T-helper 1 cell (primary cell): ENCODE measurements around the gene MAPKBP1.

ENCODE experiments used
- DNase-seq, 5 donors: peaks; one replicate each; pipeline ENCODE4 v3.0.0-alpha.2; 2012 to 2020

Gene MAPKBP1

DNA sequence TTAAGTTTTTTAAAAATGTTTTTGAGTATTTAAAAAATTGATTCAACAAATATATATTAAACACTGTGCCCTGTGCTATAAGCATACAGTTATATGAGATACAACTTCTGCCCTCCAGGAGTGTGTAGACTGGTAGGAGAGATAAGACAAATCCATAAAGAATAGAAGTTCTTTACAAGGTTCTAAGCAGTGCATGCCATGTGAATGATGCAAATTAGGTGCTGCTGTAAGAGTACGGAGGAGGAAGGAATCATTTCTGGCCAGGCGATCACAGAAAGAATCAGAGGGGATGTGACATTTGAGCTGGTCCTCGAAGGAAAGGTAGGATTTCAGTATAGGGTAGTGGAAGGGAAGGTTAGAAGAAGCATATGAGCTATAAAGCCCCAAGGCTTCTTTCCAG is 14.0 kb downstream of the MAPKBP1 start:
- no peak for DNase-seq

DNA sequence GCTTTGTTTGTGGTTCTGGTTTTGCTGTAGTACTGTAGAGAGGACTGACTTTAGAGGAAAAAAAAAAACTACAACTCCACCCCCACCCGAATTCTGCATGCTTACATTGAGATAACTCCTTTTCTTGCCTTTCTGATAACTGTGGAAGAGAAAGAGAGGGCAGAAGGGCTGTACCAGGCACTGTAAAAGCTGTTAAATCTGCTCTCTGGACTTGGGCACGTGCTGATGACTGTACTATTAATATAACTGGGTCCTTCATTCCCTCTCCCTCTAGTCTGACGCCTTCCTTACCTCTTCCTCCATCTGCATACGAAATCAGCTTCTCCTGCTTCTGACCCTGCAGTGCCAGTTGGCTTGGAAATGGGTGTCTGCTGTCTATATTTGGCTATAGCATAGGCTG is 15.0 kb downstream of the MAPKBP1 start:
- no peak for DNase-seq

DNA sequence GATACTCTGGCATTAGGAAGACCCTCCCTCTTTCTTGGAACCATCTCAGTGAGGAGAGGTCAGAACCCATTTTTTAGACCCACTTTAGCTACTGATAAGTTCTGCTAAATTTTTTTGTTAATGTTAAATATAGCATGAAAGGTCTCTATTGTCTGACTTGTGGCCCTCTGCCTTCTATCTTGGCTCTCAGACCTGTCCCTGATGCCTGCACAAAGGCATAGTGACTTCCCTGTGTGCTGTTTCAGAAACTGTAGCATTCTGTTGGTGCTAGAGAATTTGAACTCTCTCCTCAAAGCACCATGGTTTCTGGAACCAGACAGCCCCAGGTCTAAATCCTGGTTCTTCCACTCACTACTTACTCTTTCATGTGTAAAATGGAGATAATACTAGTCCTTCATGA is 15.4 kb downstream of the MAPKBP1 start:
- no peak for DNase-seq

DNA sequence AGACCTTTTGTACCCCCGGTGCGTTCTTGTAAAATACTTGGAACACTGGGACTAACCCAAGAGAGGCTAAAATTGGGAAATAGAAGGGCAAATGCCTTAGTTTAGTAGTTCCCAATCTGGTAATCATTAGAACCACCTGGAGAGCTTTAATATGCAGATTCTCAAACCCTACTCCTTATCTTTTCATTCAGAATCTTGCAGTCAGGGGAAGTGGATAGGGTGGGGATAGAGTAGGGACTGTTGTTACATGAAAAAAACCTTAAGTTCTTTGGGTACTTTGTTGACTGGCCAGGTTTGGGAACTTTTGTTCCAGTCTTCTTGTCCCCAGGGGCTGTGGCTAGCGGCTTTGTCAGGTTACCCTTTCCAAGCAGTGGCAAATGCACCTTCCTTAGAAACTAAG is 15.9 kb downstream of the MAPKBP1 start:
- no peak for DNase-seq

DNA sequence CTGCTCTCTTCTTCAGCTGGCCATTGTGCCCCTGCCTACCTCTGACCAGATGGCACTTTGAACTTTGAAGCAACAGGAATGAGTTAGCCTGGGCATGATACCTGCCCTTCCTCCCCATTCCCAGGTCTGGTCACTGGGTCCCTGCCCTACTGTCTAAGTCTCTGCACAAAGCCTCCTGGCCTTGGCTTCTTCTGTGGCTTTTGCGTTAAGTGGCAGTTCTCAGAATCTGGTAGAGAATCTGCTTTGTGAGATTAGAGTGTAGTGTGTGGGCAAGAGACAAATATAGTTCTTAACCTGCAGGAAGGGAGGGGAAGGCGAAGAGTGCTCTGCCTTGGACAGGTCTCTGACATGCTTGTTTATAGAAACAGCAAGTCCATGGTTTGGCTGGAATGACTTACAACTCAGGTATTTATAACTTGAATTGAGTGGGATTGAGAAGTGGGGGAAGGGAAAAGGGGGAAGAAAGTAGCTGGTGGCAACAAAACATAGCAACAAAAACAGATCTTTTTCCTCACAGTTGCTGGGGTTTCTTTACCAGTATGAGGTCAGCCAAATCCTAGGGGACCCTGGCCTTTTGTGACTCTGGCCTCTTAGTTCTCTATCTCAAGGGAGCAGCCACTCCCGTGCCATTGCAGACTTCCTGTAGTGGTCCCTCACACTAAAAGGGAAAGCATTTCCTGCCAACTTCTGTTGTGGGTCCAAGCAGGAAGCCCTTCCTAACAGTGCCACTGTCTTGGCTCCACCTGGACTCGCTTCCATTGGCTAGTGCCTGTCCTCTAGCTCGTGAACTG is 16.7 kb downstream of the MAPKBP1 start:
- DNase-seq = peak in 1 of 5 donors; percentile 19

DNA sequence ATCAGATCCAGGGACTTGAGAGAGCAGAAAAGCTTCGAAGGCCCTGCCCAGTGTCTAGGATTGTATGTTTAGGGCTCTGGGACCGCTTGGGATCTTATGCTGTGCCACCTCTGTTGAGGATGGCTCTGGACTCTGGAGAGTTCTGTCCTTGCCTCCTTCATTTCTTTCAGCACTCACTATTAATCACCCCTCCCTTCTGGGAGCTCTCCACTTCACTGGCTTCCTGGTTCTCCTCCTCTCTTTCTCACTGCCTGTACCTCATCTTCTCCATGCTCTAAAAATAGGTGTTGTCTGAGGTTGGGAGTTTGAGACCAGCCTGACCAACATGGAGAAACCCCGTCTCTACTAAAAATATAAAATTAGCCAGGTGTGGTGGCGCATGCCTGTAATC is 17.3 kb downstream of the MAPKBP1 start:
- DNase-seq = no peak

DNA sequence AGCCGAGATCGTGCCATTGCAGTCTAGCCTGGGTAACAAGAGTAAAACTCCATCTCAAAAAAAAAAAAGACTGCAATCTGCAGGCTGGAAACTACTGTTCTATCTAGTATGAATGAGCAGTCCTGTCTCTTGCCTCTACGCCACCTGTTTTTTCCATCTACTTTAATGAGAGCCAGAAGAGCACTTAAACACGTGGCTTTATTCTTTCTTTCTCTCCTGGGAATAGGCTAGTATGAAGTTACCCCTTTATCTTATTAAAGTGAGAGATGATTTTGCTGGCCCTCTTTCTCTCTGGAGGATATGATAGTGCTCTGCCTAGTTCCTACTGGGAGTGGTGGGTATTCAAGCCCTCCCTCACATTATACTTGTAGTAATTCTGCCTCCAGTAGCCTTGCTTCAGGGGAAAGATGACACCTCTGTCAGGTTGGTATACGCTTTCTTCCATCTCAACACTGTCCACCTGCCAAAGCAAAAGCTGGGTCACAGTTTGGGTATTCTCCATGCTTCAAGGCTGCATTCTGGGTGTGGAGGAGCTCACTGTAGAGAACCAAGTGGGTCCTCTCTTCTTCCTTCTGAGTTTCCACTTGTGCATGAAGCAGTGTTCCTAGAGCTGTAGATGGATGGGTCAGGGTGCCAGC is 17.8 kb downstream of the MAPKBP1 start:
- DNase-seq = no peak

DNA sequence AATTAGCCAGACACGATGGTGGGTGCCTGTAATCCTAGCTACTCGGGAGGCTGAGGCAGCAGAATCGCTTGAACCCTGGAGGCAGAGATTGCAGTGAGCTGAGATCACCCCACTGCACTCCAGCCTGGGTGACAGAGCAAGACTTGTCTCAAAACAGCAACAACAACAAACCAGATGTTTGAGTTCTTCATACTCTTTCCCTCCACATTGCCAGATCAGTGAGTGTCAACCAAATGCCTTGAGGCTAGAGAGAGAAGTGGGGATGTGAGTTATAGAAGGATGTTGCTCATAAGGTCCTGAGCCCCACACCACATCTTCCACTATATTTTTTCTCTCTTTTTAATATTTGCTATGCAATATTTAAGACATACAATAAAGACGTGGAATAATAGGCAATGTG is 19.8 kb downstream of the MAPKBP1 start:
- DNase-seq = no peak

DNA sequence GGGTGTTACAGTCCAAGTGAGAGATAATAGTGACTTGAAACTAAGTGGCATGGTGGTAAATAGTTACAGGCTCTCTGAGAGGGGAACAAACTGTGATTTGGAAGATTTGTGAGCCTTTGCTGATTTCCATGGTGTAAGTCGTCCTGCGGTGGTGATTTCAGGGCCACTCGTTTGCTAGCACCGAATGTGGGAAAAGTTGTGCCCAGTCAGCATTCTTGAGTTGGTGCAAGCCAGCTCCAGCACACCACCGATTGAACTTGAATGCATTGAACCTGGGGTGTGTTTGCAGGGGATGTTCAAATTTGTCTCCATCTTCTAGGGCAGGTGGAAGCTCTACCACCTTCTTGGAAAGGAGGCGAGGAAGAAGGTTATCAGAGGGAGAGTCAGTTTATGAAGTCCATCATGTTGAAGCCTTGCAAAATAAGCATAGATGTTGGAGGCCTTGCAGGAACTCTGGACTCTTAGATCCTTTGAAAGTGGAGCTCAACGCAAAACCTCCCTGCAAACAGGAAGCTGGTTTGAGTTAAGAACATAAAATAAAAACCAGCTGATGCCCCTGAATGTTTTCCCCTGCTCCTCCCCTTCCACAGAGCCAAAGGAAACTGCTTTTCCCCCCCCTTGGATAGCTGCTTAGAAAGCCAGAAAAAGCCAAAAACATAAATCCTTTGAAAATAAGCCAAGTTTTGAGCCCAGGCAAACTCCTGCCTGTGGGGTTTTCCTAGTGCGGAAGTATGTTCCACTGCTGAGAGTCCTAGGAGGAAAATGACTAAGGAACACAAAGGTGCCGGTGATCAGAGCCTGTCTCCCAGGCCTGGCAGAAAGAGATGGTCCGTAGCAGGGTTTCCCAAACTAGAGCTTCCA is 21.9 kb downstream of the MAPKBP1 start:
- no peak for DNase-seq

DNA sequence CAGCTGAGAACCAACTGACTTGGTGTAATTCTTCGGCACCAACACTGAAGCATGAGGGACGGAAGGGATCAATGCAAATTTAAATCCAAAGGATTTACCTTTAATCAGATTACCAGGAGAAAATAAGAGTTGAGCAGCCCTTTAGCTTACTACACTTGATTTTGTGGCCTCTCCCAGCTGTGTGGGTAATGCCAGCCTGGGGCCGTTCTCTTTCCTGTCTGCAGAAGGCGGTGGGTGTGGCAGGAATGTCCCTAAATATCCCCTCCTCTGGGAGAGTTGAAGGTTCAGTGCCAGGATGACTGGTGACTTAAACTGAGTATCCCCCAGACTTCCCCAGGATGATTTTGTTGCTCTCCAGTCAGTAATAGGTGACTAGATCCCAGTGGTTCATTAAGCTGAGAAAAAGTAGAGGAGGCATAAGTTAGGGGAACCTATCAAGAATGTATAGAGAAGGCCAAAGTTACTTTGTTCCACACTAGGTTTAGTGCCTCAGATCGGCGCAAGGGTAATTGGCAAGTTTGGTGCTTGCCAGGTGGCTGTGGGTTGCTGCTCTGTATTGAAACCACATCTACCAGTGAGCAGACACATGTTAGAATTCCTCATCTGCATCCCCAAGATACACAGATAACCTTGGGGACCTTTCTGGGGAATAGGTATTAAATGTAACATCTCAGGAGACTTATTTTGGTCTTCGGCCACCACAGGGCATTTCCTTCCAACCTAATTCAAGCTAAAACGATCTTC is 23.1 kb downstream of the MAPKBP1 start:
- no peak for DNase-seq

DNA sequence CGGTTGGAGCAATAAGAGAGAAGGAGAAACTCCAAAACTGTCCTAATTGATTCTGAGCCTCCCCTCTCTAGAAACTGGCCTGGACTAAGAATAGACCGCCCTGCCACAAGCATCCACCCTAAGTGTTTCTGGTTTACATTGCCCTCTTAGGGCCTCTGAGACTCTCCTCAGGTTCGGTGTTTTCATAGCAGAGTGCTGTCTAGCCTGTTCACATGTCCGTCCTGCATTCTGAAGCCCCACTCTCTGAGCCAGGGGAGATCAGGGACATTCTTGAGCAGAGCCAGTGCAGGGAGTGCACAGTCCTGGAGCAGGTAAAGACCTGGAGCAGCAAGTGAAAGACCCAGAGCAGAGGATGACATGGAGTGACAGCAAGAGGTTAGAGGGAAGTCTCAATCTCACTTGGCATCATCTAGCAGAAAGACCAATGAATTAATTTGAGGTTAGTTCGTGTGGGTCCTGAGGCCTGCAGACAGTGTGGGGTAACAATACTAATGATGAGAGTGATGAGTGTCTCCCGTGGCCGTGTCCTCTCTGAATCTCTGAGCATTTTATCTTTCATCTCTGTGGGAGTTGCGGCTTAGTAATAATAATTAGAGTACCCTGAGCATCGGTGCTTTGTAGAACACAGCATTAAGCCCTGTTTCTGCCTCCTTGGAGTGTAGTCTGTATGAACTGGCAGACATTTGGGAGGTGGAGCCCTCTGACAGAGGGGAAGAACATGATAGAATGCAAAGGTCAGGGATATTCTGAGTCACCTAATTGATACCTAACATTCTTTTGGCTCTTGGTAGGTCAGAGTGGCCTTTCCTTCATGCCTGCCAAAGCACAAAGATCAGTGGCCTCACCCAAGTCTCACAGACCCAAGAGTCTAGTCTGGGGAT is 24.6 kb downstream of the MAPKBP1 start:
- DNase-seq = no peak

DNA sequence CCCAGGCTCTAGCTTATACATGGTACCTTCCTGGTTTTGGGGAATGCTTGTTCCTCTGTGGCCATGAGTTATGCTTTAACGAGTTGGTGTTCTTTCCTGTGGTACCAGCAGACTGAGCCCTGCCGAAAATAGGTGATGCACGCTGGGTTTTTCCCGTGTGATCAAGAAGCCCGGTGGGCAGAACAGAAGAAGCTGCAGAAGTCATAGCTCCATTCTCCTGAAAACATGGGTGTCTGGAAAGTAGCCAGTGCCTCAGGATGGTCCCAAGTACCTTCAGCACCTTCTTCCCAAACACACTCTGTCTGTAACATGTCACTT is 25.2 kb downstream of the MAPKBP1 start:
- DNase-seq = no peak

DNA sequence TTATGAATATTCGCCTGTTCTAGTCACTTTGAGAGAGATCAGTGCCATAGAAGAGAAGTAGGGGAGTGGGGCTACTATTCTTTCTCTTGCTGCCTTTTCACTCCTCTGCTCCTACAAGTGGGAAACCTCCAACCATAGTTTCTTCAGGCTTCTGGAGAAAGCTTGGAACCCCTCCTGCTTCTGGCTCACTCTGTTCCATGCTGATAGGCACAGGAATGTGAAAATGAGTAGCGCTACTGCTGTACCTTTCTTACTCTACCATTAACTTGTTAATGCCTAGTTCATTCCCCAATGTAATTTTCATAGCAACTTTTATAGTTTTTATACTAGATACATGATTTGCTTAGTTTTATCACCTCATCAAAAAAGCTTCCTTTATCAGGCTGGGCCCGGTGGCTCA is 26.9 kb downstream of the MAPKBP1 start:
- no peak for DNase-seq

DNA sequence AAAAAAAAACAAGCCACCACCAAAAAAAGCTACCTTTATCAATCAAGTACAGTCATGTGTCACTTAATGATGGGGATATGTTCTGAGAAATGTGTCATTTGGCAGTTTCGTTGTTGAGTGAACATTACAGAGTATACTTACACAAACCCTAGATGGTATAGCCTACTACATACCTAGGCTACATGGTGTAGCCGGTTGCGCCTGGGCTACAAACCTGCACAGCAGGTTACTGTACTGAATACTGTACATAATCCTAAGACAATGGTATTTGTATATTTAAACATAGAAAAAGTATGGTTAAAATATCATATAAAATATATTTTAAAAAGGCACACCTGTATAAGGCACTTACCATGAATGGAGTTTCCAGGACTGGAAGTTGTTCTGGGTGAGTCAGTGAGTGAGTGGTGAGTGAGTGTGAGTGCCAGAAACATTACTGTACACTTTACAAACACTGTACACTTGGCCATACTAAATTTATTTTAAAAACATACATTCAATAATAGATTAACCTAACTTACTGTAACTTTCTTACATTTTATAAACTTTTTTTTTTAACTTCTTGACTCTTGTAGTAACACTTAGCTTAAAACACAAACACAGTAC is 27.7 kb downstream of the MAPKBP1 start:
- no peak for DNase-seq

DNA sequence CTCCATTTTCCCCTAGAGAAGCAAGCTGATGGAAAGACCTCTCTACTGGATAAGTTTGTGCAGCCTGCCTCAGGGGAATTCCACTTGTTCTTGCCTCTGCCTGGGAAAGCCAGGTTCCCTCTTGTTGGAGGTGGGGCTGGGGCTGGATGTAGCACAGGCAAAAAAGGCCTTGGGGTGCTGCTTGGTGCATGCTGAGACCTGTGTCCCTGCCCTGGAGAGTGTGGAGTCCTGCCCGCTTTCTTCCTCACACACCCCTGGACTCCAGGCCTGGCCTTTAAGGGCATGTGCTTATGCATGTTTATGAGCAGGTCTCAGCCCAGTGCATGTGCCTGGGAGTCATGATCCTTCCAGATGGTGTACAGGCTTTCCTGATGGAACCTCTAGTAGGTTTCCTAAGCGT is 30.1 kb downstream of the MAPKBP1 start:
- DNase-seq = no peak

DNA sequence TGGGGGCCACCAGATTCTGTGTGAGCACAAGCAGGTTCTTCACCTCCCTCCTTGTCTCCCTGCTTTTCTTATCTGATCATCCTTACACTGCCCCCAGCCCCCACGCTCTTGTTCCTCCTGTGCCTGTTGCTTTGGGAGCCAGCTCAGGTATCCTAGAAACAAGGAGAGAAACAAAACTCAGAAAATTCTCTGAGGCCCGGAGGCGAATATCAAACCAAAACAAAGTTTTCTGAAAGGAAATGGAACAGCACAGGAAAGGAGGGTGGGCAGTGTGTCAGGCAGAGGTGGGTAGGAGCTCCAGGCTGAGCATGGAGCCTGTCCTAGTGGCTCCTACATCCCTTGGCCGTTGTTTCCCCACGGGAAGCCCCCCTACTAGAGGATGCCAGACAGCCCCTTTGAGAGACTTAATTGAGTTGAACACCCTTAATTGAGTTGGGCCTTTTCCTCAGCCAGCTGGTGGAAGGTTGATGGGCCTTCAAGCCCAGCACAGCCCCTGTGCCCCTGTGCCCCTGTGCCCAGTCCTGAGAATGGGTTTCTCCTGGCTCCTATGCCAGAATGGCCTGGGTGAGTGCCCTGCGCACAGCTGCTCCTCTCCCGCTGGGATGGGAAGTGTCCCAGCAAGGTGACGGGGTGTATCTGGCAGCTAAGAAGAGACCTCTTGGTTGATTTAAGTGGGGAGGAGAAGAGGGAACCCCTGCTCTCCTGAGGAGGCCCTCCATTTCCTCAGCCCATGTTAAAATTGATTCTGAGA is 30.8 kb downstream of the MAPKBP1 start:
- no peak for DNase-seq

DNA sequence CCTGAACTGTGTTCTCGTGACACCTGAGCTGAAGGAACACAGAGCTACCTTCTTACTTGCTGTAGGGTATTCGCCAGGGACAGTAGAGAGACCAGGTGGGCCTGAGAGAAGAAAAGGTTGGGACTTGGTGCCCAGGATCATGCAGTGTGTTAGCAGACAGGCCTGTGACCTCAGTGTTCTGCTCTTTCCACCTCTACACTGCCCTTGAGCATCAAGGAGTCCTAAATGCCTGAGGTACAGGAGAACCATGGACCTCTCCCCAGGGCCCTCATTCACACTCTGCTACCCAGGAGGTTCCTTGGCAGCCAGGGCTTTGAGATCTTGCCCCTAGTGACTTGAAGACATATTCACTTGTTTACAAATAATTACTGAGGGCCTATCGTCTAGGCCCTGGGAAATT is 31.4 kb downstream of the MAPKBP1 start:
- DNase-seq = no peak

DNA sequence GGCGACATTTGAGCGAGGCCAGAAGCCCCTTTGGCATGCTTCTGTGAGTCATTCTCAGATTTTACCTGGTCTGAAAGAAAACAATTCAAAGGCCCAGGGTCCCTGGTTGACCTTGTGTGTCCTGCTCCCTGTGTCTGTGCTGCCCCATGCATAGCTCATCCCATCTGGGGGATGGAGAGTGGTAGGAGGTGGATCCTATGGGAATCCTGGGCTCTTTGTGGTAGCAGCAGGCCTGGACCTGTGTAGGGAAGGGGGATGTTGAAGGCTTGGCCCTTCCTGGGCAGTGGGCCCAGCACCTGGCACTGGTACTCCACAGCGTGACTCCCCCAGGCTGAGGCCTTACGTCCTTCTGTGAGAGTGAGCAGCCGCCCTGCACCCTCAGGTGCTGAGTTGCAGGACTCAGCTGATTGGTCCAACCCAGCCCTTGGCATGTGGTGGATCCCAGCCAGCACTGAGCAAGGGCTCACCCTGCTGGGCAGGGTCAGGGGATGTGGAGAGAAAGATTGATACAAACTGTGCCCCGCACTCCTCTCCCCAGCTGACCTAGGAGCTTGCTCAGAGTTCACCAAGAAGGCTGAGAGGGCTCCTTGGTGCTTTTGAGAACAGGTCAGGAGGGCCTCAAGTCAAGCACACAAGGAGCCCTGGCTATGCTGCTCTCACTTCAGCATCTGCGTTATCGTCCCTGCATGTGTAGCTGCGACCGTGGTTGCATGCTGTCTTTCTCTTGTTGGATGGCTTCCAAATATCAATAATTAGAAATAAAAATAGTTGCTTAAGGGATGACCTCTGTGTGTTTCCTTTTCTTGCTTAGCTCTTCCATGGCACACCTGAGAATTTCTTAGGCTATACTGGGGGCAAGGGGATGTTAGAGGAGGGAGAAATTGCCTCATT is 32.3 kb downstream of the MAPKBP1 start:
- no peak for DNase-seq

DNA sequence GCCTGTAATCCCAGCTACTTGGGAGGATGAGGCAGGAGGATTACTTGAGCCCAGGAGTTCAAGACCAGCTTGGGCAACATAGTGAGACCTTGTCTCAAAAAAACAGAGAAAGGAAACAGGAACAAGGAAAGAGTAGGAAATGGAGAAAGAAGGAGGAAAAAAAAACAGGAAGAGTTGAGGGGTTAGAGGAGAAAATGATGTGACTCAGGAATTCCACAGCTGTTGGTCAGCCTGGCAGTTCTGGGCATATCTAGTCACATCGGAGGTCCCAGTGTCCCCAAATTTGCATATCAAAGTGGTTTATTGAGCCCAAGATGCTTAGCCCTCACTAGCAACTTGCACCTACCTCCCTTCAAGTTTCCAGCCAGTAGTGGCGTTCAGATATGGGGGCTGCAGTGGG is 34.8 kb downstream of the MAPKBP1 start:
- no peak for DNase-seq
